K562 (cell line): ENCODE measurements around the gene CYP2W1. TPM values are rescaled to one million over a fixed set of nuclear protein-coding genes. Genes with fewer than 3 reads are reported as not detected.
"Not testable (repeated sequence)": the region's sequence is repeated elsewhere in the genome, so short reads cannot be mapped to it uniquely, and the experiment has no call there.

Experiments
- ATAC-seq: fragments of 200-7000 bp; cut with Tn5 transposase; 3 replicates; pipeline ENCODE4 v1.9.1; 2020; ENCODE audit warnings: moderate library complexity
- BruUV-seq: library from RNA; stranded (reverse); fragments of 400-500 nt; replicated peaks from 2 replicates; lab custom pipeline; 2021; lab: Mats Ljungman, UMichigan
- CTCF ChIA-PET: fragments of 300-600 bp; formaldehyde crosslinking; extraction: SDS; loops from one replicate; lab custom pipeline; 2021; ENCODE audit warnings: low intra/inter-chr PET ratio; lab: Yijun Ruan, JAX
- POLR2A ChIA-PET: fragments of 300-600, 350-650 bp; sonication (Branson Sonifier 250); formaldehyde crosslinking; extraction: SDS; loops from one replicate; lab custom pipeline; 2021; ENCODE audit warnings: antibody characterized with exemption, inconsistent platforms; lab: Yijun Ruan, JAX
- DNase-seq, 4 experiments: peaks; one replicate each; pipeline versions ENCODE4 v3.0.0 to v3.0.0-alpha.2; 2011 to 2018; ENCODE audit warnings: low spot score in 3 of 4, mixed read lengths in 3 of 4; ENCODE audit errors: extremely low read depth in 1 of 4
- FAIRE-seq: peaks from 2 replicates; lab custom pipeline; 2011; peaks lifted over from hg19 to GRCh38; lab: Jason Lieb, UNC
- H2AFZ ChIP-seq: 2 replicates; pipeline ENCODE4 v1.6.0; 2011; ENCODE audit warnings: low read depth, low read length, control low read depth, inconsistent platforms
- H3K27ac ChIP-seq: fragments of 200-600 bp; 3 replicates; pipeline ENCODE4 v1.8.0; 2011; ENCODE audit warnings: low read depth, mild to moderate bottlenecking, control low read depth, inconsistent platforms, low read length, moderate library complexity, mixed read lengths; ENCODE audit errors: extremely low read depth
- H3K27me3 ChIP-seq, 2 experiments: fragments of 300-600 bp in 1 of 2; 2 replicates in 1 of 2; 3 replicates in 1 of 2; pipeline versions ENCODE4 v1.6.0 to v1.8.0; 2011; ENCODE audit warnings: inconsistent platforms in 2 of 2, low read length in 2 of 2, mild to moderate bottlenecking in 1 of 2, mixed read lengths in 1 of 2, moderate library complexity in 1 of 2; ENCODE audit not compliant: control insufficient read depth in 2 of 2, insufficient read depth in 2 of 2
- H3K36me3 ChIP-seq: fragments of 300-600 bp; 3 replicates; pipeline ENCODE4 v1.8.0; 2011; ENCODE audit warnings: mild to moderate bottlenecking, low read length, inconsistent platforms; ENCODE audit not compliant: control insufficient read depth, insufficient read depth
- H3K4me1 ChIP-seq, 2 experiments: fragments of 200-600 bp in 1 of 2; replicated peaks in 1 of 2; 2 replicates in 1 of 2; 3 replicates in 1 of 2; pipeline versions ENCODE4 v1.5.1 to v1.8.0; 2011; ENCODE audit warnings: inconsistent platforms in 2 of 2, low read length in 2 of 2, mild to moderate bottlenecking in 1 of 2, mixed read lengths in 1 of 2, moderate library complexity in 1 of 2; ENCODE audit not compliant: control insufficient read depth in 2 of 2, insufficient read depth in 2 of 2
- H3K4me2 ChIP-seq: 2 replicates; pipeline ENCODE4 v1.6.1; 2011; ENCODE audit warnings: low read length, control low read depth, inconsistent platforms, mixed read lengths; ENCODE audit not compliant: insufficient read depth
- H3K4me3 ChIP-seq: fragments of 200-600 bp; sonication (generic), shearing (Covaris generic); 2 replicates; pipeline ENCODE4 v1.5.1; 2016; ENCODE audit warnings: control low read depth, inconsistent platforms
- H3K79me2 ChIP-seq: fragments of 200-600 bp; 3 replicates; pipeline ENCODE4 v1.8.0; 2011; ENCODE audit warnings: low read length, inconsistent platforms; ENCODE audit not compliant: control insufficient read depth, insufficient read depth
- H3K9ac ChIP-seq, 2 experiments: 2 replicates each; pipeline versions ENCODE4 v1.6.0 to v1.6.1; 2011; ENCODE audit warnings: low read depth in 2 of 2, low read length in 2 of 2, control low read depth in 1 of 2, inconsistent platforms in 1 of 2, mild to moderate bottlenecking in 1 of 2, mixed read lengths in 1 of 2; ENCODE audit not compliant: insufficient read depth in 1 of 2
- H3K9me1 ChIP-seq: one replicate; pipeline ENCODE4 v1.6.0; 2011; ENCODE audit warnings: inconsistent platforms, mild to moderate bottlenecking, low read length, moderate library complexity; ENCODE audit not compliant: control insufficient read depth, insufficient read depth
- H3K9me3 ChIP-seq: replicated peaks from 2 replicates; pipeline ENCODE4 v1.5.1; 2011; ENCODE audit warnings: low read depth, low read length, inconsistent platforms; ENCODE audit not compliant: control insufficient read depth, insufficient read depth
- H4K20me1 ChIP-seq: replicated peaks from 2 replicates; pipeline ENCODE4 v1.6.1; 2011; ENCODE audit warnings: low read length, inconsistent platforms, mixed read lengths; ENCODE audit not compliant: control insufficient read depth, insufficient read depth
- HNRNPL ChIP-seq: fragments of 200-400 bp; formaldehyde crosslinking; IDR thresholded peaks from 2 replicates; pipeline ENCODE4 v1.6.1; 2017; ENCODE audit warnings: low read depth, mild to moderate bottlenecking, low read length
- MAX ChIP-seq: sonication (generic); formaldehyde crosslinking; IDR thresholded peaks from 2 replicates; pipeline ENCODE4 v1.9.0; 2022; ENCODE audit warnings: mild to moderate bottlenecking, missing genetic modification reagents
- REST ChIP-seq, 2 experiments: fragments of 450-650 bp; formaldehyde crosslinking in 1 of 2; IDR thresholded peaks; 2 replicates each; pipeline versions ENCODE4 v1.4.0 to v1.6.1; 2014 to 2020; ENCODE audit warnings: mild to moderate bottlenecking in 2 of 2, borderline replicate concordance in 1 of 2, low read depth in 1 of 2
- SAFB ChIP-seq: fragments of 200-400 bp; formaldehyde crosslinking; IDR thresholded peaks from 2 replicates; pipeline ENCODE4 v1.6.1; 2017; ENCODE audit warnings: low read depth, low read length, borderline replicate concordance
- ZBTB17 ChIP-seq: fragments of 450-650 bp; formaldehyde crosslinking; IDR thresholded peaks from 2 replicates; pipeline ENCODE4 v1.4.0; 2020; ENCODE audit warnings: mild to moderate bottlenecking
- WGBS: fragments of 100-300 bp; shearing (Covaris generic); methylation state at CpG from one replicate; pipeline ENCODE4 v1.1.6; 2016; ENCODE audit warnings: low coverage, mixed read lengths; ENCODE audit not compliant: insufficient coverage; ENCODE audit errors: missing lambda C conversion rate; 5-methylcytosine and 5-hydroxymethylcytosine counted together
- in situ Hi-C: fragments of 300-500 bp; cut with MboI; formaldehyde crosslinking; loops from 4 replicates; pipeline ENCODE4 v1.15.0; 2018; ENCODE audit warnings: inconsistent platforms, mixed read lengths
- intact Hi-C: fragments of 100-400 bp; cut with micrococcal nuclease; formaldehyde crosslinking; loops from 2 replicates; pipeline ENCODE4 v1.14.2; 2022
- polyA plus RNA-seq, 8 experiments: library from polyadenylated mRNA; depleted of rRNA in 4 of 8; stranded (reverse) in 5 of 8; unstranded in 3 of 8; fragments of >200 nt; fragmentation: Nextera tagmentation in 2 of 8; fragmentation: Illumina TruSeq in 1 of 8; extraction: Ambion mirVana in 2 of 8; extraction: Trizol in 1 of 8; gene quantifications; 2 replicates each; pipeline versions ENCODE4 v1.2.1 to v1.2.3, GENCODE V29; 2011 to 2014; ENCODE audit warnings: inconsistent platforms in 1 of 8, missing spikeins in 1 of 8
- total RNA-seq, 7 experiments: library from RNA; depleted of rRNA in 6 of 7; stranded (reverse); fragments of >200 nt in 6 of 7; fragmentation: Illumina TruSeq in 2 of 7; extraction: Trizol in 2 of 7; gene quantifications; 2 replicates each; pipeline versions ENCODE4 v1.2.1 to v1.2.3, GENCODE V29; 2011 to 2021; ENCODE audit warnings: low replicate concordance in 1 of 7
- TF ChIP-seq, protein P1 (sequence below), 2 experiments: fragments of 450-650 bp; IDR thresholded peaks; 2 replicates each; pipeline ENCODE4 v1.6.1; 2016
- TF ChIP-seq, protein P2 (sequence below): sonication (generic); formaldehyde crosslinking; IDR thresholded peaks from 2 replicates; pipeline ENCODE4 v1.8.1; 2023; ENCODE audit warnings: mild to moderate bottlenecking, missing genetic modification reagents

CYP2W1 gene
- total and polyA plus RNA-seq, 9 of the 15 experiments (the other 6 are each of a cell fraction or from before 2014, with no cell fraction given) = not detected

DNA sequence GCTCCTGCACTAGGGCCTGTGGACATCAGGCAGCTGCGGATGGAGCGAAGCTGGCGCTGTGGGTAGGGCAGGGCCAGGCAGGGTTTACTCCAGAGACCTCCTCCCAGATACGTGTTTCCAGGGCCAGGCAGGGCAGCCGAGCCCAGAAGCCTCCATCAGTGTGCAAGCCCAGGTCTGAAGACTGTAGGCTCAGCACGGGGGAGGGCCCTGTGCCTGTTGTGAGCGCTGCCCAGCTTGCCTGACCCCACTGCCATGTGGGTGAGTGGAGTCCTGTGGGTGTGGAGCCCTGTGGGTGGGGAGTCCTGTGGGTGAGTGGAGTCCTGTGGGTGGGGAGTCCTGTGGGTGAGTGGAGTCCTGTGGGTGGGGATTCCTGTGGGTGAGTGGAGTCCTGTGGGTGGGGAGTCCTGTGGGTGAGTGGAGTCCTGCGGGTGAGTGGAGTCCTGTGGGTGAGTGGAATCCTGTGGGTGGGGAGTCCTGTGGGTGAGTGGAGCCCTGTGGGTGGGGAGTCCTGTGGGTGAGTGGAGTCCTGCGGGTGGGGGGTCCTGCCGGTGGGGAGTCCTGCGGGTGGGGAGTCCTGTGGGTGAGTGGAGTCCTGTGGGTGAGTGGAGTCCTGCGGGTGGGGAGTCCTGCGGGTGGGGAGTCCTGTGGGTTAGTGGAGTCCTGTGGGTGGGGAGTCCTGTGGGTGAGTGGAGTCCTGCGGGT is 18.2 kb downstream of the CYP2W1 start:
- peak; percentile 72 for ATAC-seq
- in situ Hi-C loops = not testable (repeated sequence)
- H3K4me1 ChIP-seq = peaks cover 0 to 49% of the 10 kb centered on the region in 2 experiments; a peak in 2 of 5 replicates

More for the DNA sequence above, 18.2 kb downstream of the CYP2W1 start:
- H3K4me3 ChIP-seq; BruUV-seq; intact Hi-C loops; H3K9me1 ChIP-seq; H3K4me2 ChIP-seq; H2AFZ ChIP-seq; CTCF ChIA-PET; H3K27ac ChIP-seq; FAIRE-seq; H3K79me2 ChIP-seq; H3K9me3 ChIP-seq; H3K27me3 ChIP-seq; H4K20me1 ChIP-seq; H3K9ac ChIP-seq; POLR2A ChIA-PET; TF ChIP-seq REST (CRISPR knock-in tag; IDR thresholded peaks at IDR 0.05; ENCODE audit: low read depth): not testable (repeated sequence)
- WGBS = 78% methylated on average over 5 of the region's 14 CpGs
- H3K36me3 ChIP-seq = peaks cover 18% of the 10 kb centered on the region; the same call in 1 of the 3 replicates
- peak; percentile 96 for TF ChIP-seq ZBTB17 (CRISPR knock-in tag)
- TF ChIP-seq, protein P1, sequence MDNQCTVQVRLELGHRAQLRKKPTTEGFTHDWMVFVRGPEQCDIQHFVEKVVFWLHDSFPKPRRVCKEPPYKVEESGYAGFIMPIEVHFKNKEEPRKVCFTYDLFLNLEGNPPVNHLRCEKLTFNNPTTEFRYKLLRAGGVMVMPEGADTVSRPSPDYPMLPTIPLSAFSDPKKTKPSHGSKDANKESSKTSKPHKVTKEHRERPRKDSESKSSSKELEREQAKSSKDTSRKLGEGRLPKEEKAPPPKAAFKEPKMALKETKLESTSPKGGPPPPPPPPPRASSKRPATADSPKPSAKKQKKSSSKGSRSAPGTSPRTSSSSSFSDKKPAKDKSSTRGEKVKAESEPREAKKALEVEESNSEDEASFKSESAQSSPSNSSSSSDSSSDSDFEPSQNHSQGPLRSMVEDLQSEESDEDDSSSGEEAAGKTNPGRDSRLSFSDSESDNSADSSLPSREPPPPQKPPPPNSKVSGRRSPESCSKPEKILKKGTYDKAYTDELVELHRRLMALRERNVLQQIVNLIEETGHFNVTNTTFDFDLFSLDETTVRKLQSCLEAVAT (IDR thresholded peaks at IDR 0.05) = peak in 1 of 2 experiments; percentile 92; a peak in 2 of 4 replicates
- TF ChIP-seq SAFB = peak; percentile 85; the same call in 1 of the 2 replicates
- TF ChIP-seq, protein P2, sequence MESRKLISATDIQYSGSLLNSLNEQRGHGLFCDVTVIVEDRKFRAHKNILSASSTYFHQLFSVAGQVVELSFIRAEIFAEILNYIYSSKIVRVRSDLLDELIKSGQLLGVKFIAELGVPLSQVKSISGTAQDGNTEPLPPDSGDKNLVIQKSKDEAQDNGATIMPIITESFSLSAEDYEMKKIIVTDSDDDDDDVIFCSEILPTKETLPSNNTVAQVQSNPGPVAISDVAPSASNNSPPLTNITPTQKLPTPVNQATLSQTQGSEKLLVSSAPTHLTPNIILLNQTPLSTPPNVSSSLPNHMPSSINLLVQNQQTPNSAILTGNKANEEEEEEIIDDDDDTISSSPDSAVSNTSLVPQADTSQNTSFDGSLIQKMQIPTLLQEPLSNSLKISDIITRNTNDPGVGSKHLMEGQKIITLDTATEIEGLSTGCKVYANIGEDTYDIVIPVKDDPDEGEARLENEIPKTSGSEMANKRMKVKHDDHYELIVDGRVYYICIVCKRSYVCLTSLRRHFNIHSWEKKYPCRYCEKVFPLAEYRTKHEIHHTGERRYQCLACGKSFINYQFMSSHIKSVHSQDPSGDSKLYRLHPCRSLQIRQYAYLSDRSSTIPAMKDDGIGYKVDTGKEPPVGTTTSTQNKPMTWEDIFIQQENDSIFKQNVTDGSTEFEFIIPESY (CRISPR knock-in tag) = peak; percentile 90
- peak; percentile 20; the same call in 1 of the 2 replicates for TF ChIP-seq REST (IDR thresholded peaks at IDR 0.05; ENCODE audit: borderline replicate concordance)
- 0 out of 2 replicates have a peak, but pooled peaks have one; percentile 11 for TF ChIP-seq MAX (CRISPR knock-in tag)
- peak; percentile 85 for TF ChIP-seq HNRNPL
- peak in 1 of 4 experiments; percentile 22 for DNase-seq
